GM23338 (cell line): ENCODE data around the gene DDR2.

Experiments used
- CREB1 ChIP-seq: fragments of 250-450 bp; sonication (Bioruptor Pico); IDR thresholded peaks from 2 replicates; pipeline ENCODE4 v1.5.0; 2020; ENCODE audit warnings: low read depth, mild to moderate bottlenecking, moderate library complexity
- CTCF ChIP-seq, 2 experiments: fragments of 200-600 bp in 1 of 2; sonication (generic) in 1 of 2; conservative IDR thresholded peaks; 2 replicates each; pipeline versions ENCODE4 v1.5.1 to v1.6.1; 2016 to 2017; ENCODE audit warnings: antibody characterized with exemption in 2 of 2, low read depth in 2 of 2, mild to moderate bottlenecking in 2 of 2, moderate library complexity in 1 of 2

GRCh38 chr1:162829268-162829667 is 197.0 kb downstream of the DDR2 start:
- TF ChIP-seq CTCF (conservative IDR thresholded peaks at IDR 0.05; ENCODE audit: low read depth in 2 of 2): no peak
- no peak for TF ChIP-seq CREB1 (CRISPR knock-in tag)
